Measurements from ENCODE around the gene ZNF70.
"Not testable (repeated sequence)": the region's sequence is repeated elsewhere in the genome, so short reads cannot be mapped to it uniquely, and the experiment has no call there.

Gene ZNF70

GRCh38 chr22:23755711-23756110, 4.8 kb upstream of the ZNF70 start:
- no peak for DNase-seq

- no peak for DNase-seq
These were observed 4.2 kb upstream of the ZNF70 start for GRCh38 chr22:23754980-23755636.

GRCh38 chr22:23754220-23754919, 3.5 kb upstream of the ZNF70 start, which contains the start of gene VPREB3:
Gene VPREB3 (minus strand): TSS chr22:23754425. CDS start chr22:23754363, 62 bp downstream.
- DNase-seq, result no peak

GRCh38 chr22:23753385-23753784, 2.5 kb upstream of the ZNF70 start:
- DNase-seq, result no peak

- no peak for DNase-seq
These were observed 1.8 kb upstream of the ZNF70 start for GRCh38 chr22:23752750-23753149.

- no peak for DNase-seq
These were observed 1.3 kb upstream of the ZNF70 start for GRCh38 chr22:23752090-23752691.

- no peak for DNase-seq
These were observed 607 bp upstream of the ZNF70 start for GRCh38 chr22:23751441-23751996.

- no peak for DNase-seq
These were observed 572 bp downstream of the ZNF70 start for GRCh38 chr22:23750367-23750713.

GRCh38 chr22:23749841-23750301, 1.0 kb downstream of the ZNF70 start:
- DNase-seq, result no peak

GRCh38 chr22:23745791-23746190, 5.1 kb downstream of the ZNF70 start:
- DNase-seq, result no peak

GRCh38 chr22:23744485-23744884, 6.4 kb downstream of the ZNF70 start:
- DNase-seq, result no peak

GRCh38 chr22:23744001-23744400, 6.9 kb downstream of the ZNF70 start:
- no peak for DNase-seq

- DNase-seq, result no peak
These were observed 7.6 kb downstream of the ZNF70 start for GRCh38 chr22:23743303-23743705.

GRCh38 chr22:23742505-23743264, 8.2 kb downstream of the ZNF70 start:
- no peak for DNase-seq

- no peak for DNase-seq
These were observed 13.2 kb downstream of the ZNF70 start for GRCh38 chr22:23737696-23738095.

GRCh38 chr22:23728108-23728507, 22.8 kb downstream of the ZNF70 start:
- DNase-seq, result not testable (repeated sequence)

GRCh38 chr22:23722724-23723123, 28.2 kb downstream of the ZNF70 start:
- DNase-seq, result no peak

- no peak for DNase-seq
These were observed 28.8 kb downstream of the ZNF70 start for GRCh38 chr22:23722160-23722559.

- DNase-seq, result no peak
These were observed 30.1 kb downstream of the ZNF70 start for GRCh38 chr22:23720855-23721254.

GRCh38 chr22:23718371-23719165, 32.3 kb downstream of the ZNF70 start:
- no peak for DNase-seq

GRCh38 chr22:23716811-23717801, 33.8 kb downstream of the ZNF70 start:
- DNase-seq, result peak; percentile 66

Data from activated gamma-delta T cell (primary cell).